ENCODE results near the gene SLC4A11.

GRCh38 chr20:3231116-3231515 lies 7.9 kb downstream of the SLC4A11 start:
- TF ChIP-seq CTCF (IDR thresholded peaks at IDR 0.05), result no peak
- no peak for TF ChIP-seq POLR2A (IDR thresholded peaks at IDR 0.05)

Measured in esophagus squamous epithelium (tissue), 4 donors.